Thoracic aorta (tissue), 2 donors: Measurements from ENCODE around the gene PEX14. TPM values are rescaled to one million over a fixed set of nuclear protein-coding genes. Genes with fewer than 3 reads are reported as not detected.

Experiments used
- ATAC-seq: fragments of 150-250 bp; one replicate; pipeline ENCODE4 v1.8.0; 2017; ENCODE audit warnings: low read depth; ENCODE audit not compliant: insufficient number of reproducible peaks, low FRiP score
- DNase-seq: peaks from one replicate; pipeline ENCODE4 v3.0.0-alpha.2; 2020; ENCODE audit warnings: low spot score
- H3K27ac ChIP-seq, 2 donors: fragments of 200-600 bp; sonication (generic); 1 replicate in 1 of 2; 2 replicates in 1 of 2; pipeline ENCODE4 v1.5.1; 2016; ENCODE audit warnings: mild to moderate bottlenecking in 2 of 2, moderate library complexity in 2 of 2
- H3K27me3 ChIP-seq: fragments of 200-600 bp; sonication (generic); replicated peaks from 2 replicates; pipeline ENCODE4 v1.6.0; 2016; ENCODE audit warnings: mild to moderate bottlenecking; ENCODE audit not compliant: insufficient read depth
- H3K36me3 ChIP-seq: fragments of 200-600 bp; sonication (generic); one replicate; pipeline ENCODE4 v1.5.1; 2016
- H3K4me1 ChIP-seq, 2 donors: fragments of 200-600 bp; sonication (generic); 1 replicate in 1 of 2; 2 replicates in 1 of 2; pipeline versions ENCODE4 v1.5.1 to v1.6.0; 2016; ENCODE audit warnings: low read depth in 2 of 2, mild to moderate bottlenecking in 1 of 2; ENCODE audit not compliant: control insufficient read depth in 1 of 2
- H3K4me3 ChIP-seq: fragments of 200-600 bp; sonication (generic); 2 replicates; pipeline ENCODE4 v1.5.1; 2016; ENCODE audit warnings: mild to moderate bottlenecking
- H3K9me3 ChIP-seq: fragments of 200-600 bp; sonication (generic); 2 replicates; pipeline ENCODE4 v1.5.1; 2016
- CTCF ChIP-seq: fragments of 200-600 bp; sonication (generic); IDR thresholded peaks from one replicate; pipeline ENCODE4 v1.5.1; 2019; ENCODE audit warnings: antibody characterized with exemption
- total RNA-seq, 2 donors: library from RNA; depleted of rRNA; stranded (reverse); fragments of >200 nt; gene quantifications; one replicate each; pipeline versions ENCODE4 v1.1.0 to v1.2.3, GENCODE V29; 2016

The PEX14 gene
- total RNA-seq, 2 donors from 2014 or later = 11.5 to 22.6 TPM

DNA sequence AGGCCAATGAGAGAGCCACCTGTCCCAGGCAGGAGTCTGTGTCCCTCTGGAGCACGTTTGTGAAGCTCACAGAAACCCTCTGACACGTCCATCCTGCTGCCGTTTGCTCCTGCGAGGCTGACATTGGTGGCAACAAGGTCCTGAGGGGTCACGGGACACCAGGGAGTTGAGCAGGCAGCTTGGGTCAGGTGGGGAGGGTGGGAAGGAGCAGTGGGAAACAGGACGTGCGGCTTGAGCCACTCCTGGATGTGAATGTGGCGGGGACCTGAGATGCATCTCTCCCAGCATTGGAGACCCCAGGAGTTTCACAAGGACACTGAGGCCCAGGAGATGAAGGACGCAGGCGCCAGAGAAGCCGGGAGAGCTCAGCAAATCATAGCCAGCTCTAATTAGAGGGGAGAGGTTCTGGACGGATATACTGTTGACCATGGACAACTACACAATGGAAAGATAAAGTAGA lies 149.0 kb downstream of the PEX14 start:
- ATAC-seq (no peak), DNase-seq (no peak)
- Histone ChIP-seq H3K27me3 (no peaks in the 10 kb centered on the region), H3K4me3 (no peak overlapping the region), H3K9me3 (no peaks in the 10 kb centered on the region), H3K36me3 (peaks cover 6% of the 10 kb centered on the region), H3K4me1 (peaks cover 0 to 5% of the 10 kb centered on the region in 2 donors), H3K27ac (no peak overlapping the region)
- TF ChIP-seq CTCF = no peak

- TF ChIP-seq CTCF = no peak
- no peaks in the 10 kb centered on the region for H3K27me3 ChIP-seq
- peaks cover 3 to 11% of the 10 kb centered on the region in 2 donors for H3K4me1 ChIP-seq
- no peak for ATAC-seq
- no peak overlapping the region for H3K4me3 ChIP-seq
- peaks cover 6% of the 10 kb centered on the region for H3K36me3 ChIP-seq
- no peaks in the 10 kb centered on the region for H3K9me3 ChIP-seq
- H3K27ac ChIP-seq = no peak overlapping the region
- no peak for DNase-seq
Observed at GRCh38 chr1:10624256-10625050, 149.7 kb downstream of the PEX14 start.

GRCh38 chr1:10625076-10625475 lies 150.3 kb downstream of the PEX14 start:
- DNase-seq (no peak), ATAC-seq (no peak)
- H3K36me3 ChIP-seq = peaks cover 6% of the 10 kb centered on the region
- no peaks in the 10 kb centered on the region for H3K27me3 ChIP-seq
- H3K4me1 ChIP-seq = peaks cover 3 to 11% of the 10 kb centered on the region in 2 donors
- H3K9me3 ChIP-seq = no peaks in the 10 kb centered on the region
- no peak overlapping the region for H3K27ac ChIP-seq
- TF ChIP-seq CTCF = no peak
- H3K4me3 ChIP-seq = no peak overlapping the region

DNA sequence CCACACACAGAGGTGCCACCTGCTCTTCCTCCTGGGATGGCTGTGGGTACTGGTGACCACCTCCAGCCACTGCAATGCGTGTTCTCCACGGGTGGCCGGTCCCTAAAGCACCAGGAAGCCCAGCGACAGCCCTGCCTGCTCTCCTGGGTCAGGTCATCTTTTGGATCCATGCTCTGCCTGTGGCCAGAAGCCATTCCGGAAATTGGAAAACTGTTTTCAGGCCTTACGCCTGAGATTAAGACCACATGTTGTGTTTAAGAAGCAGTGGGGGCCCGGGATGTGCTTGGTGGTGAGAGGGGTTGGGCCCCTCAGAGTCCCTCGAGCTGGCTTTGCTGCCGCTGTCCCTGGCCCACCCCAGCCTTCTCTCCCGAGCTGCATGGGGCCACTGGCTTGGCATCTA lies 150.8 kb downstream of the PEX14 start:
- DNase-seq (no peak), ATAC-seq (no peak)
- Histone ChIP-seq H3K27me3 (no peaks in the 10 kb centered on the region), H3K27ac (peak overlapping the region; percentile 6 to 25), H3K36me3 (peaks cover 6% of the 10 kb centered on the region), H3K4me1 (peaks cover 3 to 11% of the 10 kb centered on the region in 2 donors), H3K4me3 (no peak overlapping the region), H3K9me3 (no peaks in the 10 kb centered on the region)
- no peak for TF ChIP-seq CTCF

- peaks cover 3 to 12% of the 10 kb centered on the region in 2 donors for H3K4me1 ChIP-seq
- TF ChIP-seq CTCF = no peak
- H3K4me3 ChIP-seq = no peak overlapping the region
- H3K27ac ChIP-seq = peak overlapping the region; percentile 6 to 25
- peaks cover 6% of the 10 kb centered on the region for H3K36me3 ChIP-seq
- no peaks in the 10 kb centered on the region for H3K9me3 ChIP-seq
- ATAC-seq = no peak
- H3K27me3 ChIP-seq = no peaks in the 10 kb centered on the region
- no peak for DNase-seq
Observed at GRCh38 chr1:10626131-10626731, 151.5 kb downstream of the PEX14 start.
